HG03095 (cell line): ENCODE results near the gene TSPAN32.
"Not testable (repeated sequence)": the region's sequence is repeated elsewhere in the genome, so short reads cannot be mapped to it uniquely, and the experiment has no call there.

Experiments used
- ATAC-seq: cut with Tn5 transposase; IDR thresholded peaks from one replicate; pipeline ENCODE4 v1.9.1; 2021; ENCODE audit warnings: moderate library complexity; ENCODE audit not compliant: unreplicated experiment

The TSPAN32 gene

DNA sequence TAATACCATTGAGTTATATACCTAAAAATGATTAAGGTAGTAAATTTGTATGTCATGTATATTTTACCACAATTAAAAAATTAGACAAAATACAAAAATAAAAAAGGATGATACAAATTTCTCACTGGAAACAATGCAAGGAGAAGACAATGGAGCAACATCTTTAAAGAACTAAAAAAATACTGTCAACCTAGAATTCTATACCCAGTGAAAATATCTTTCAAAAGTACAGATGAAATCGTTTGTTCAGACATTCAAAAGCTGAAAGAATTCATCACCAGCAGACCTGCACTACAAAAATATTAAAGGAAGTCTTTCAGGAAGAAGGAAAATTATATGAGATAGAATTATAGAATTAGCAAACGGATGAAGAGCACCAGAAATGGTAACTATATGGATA is 21.6 kb upstream of the TSPAN32 start:
- no peak for ATAC-seq

GRCh38 chr11:2286350-2286749 is 15.5 kb upstream of the TSPAN32 start:
- not testable (repeated sequence) for ATAC-seq

- no peak for ATAC-seq
These were observed 14.7 kb upstream of the TSPAN32 start for GRCh38 chr11:2287091-2287490.

GRCh38 chr11:2289350-2289749 is 12.5 kb upstream of the TSPAN32 start:
- ATAC-seq: no peak

- ATAC-seq: no peak
These were observed 12.0 kb upstream of the TSPAN32 start for GRCh38 chr11:2289859-2290258.

DNA sequence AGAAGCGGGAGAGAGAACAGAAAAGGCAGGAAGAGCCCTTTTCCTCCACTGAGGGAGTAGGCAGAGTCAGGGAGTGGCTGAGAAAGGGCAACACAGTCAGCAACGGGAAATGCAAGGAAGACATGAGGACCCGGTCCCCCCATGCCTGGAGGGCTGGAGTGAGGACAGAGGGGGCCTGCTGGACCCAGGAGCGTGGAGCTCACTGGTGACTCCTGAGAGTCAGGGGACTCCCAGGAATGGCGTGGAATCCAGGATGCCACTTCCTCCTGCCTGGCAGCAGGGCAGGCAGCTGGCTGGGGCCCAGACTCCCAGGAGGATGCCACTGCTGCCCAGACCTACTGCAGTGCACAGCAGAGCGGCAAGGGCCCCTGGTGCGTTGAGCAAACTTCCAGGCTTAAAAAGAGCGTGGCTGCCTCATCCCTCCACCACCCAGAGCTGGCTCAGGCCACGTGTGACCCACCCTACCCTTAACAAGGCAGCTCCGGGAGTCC is 11.4 kb upstream of the TSPAN32 start:
- ATAC-seq: no peak

- ATAC-seq: no peak
These were observed 8.3 kb upstream of the TSPAN32 start for GRCh38 chr11:2293531-2293971.

- ATAC-seq: no peak
These were observed 7.6 kb upstream of the TSPAN32 start for GRCh38 chr11:2293984-2294925.

DNA sequence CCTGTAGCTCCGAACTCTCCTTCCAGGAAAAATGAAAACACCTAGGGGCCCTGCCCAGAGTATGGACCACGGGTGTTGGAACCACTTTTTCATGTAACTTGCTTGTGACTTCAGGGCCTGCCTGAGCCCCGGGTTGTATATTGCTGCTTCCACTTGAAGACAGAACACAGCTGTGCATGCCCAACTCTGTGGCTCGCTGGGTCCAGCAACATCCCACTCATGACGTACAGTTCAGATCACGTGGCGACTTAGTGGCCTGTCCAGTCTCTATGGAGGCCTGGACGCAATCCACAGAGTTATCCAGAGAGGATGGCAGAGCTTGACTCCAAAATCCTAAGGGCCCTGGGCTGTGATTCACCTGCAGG is 6.9 kb upstream of the TSPAN32 start:
- ATAC-seq: no peak

GRCh38 chr11:2295971-2296912 is 5.6 kb upstream of the TSPAN32 start:
- ATAC-seq: no peak

DNA sequence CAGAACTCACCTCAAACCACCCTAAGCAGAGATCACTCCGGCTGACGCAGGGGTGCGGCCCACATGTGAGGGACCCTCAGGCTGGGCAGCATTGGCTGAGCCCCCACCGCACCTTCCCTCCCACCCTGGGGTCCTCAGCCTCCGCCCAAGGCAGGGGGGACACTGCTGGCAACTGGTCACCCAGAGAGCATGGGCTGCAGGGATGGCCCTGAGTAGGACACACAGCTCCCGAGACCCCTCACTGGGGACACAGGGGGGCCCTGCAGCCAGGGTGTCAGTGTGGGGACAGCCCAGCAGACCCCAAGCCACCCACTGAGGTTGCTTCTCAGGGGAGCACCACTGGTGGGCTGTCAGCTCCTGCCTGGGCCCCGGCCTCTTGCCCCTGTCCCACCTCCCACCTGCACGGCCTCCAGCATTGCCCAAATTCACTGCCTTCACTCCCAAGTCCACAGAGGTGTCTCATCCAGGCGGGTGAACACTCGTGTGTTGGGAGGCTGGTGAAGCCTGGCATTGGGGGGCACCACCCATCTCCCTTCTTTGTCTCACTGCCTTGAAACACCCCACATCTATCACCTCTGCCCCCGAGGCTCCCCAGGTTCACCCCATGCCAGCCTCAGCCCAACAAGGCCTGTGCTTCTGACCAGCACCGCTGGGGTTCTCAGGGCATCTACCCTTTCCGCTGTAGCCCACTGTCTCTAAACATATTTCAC is 4.7 kb upstream of the TSPAN32 start:
- ATAC-seq: no peak

DNA sequence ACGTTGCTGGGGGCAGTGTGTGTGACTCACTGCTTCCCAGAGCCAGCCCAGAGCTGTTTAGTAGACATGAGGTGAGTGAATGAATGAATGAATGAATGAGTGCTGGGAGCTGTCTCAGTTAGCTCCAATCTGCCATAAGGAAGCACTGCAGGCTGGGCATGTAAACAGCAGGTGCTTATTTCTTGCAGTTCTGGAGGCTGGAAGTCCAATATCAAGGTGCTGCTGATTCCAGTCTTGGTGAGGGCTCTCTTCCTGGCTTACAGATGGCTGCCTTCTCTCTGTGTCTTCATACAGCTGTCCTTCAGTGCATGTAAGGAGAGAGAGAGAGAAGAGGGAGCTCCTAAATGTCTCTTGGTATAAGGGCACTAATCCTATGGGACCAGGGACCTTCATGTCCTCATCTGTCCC is 4.2 kb upstream of the TSPAN32 start:
- no peak for ATAC-seq

- no peak for ATAC-seq
These were observed 3.5 kb upstream of the TSPAN32 start for GRCh38 chr11:2298131-2298794.

GRCh38 chr11:2298795-2299761 is 2.7 kb upstream of the TSPAN32 start:
- ATAC-seq: no peak

- no peak for ATAC-seq
These were observed 2.0 kb upstream of the TSPAN32 start for GRCh38 chr11:2299773-2300172.

DNA sequence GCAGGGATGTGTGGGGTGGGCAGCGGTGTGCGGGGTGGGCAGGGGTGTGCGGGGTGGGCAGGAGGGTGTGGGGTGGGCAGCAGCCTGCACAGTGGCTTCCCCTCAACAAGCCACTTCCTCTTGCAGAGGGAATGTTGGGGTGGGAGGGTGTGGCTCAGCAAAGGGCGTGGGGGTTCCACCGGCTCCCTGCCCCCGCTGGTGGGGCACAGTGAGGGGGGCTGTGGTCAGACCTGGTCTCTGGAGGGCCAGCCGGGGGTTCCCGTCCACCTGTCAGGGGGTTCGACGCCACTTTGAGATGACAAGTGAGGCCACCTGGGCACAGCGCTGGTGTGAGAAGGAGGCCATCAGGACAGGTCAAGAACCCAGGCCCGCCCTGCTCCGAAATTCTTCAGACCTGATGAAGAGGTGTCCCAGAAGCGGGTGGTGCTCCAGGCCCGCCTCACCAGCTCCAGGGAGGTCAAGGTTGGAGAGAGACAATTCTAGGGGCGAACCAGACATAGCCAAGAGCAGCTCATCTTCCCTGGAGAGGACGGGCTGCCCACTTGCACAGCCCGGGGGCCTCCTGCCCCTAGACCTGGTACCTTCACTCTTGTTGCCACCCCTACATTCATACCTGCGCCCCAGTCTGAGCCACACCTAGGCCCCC is 1.4 kb upstream of the TSPAN32 start:
- no peak for ATAC-seq

- no peak for ATAC-seq
These were observed 730 bp upstream of the TSPAN32 start for GRCh38 chr11:2300936-2301630.

- no peak for ATAC-seq
These were observed 588 bp downstream of the TSPAN32 start for GRCh38 chr11:2302306-2302895.
